ENCODE results near the gene GNAZ. TPM values are rescaled to one million over a fixed set of nuclear protein-coding genes. Genes with fewer than 3 reads are reported as not detected.

GNAZ gene
- total RNA-seq, 1 experiment from 2014 or later: 5.0 TPM

DNA sequence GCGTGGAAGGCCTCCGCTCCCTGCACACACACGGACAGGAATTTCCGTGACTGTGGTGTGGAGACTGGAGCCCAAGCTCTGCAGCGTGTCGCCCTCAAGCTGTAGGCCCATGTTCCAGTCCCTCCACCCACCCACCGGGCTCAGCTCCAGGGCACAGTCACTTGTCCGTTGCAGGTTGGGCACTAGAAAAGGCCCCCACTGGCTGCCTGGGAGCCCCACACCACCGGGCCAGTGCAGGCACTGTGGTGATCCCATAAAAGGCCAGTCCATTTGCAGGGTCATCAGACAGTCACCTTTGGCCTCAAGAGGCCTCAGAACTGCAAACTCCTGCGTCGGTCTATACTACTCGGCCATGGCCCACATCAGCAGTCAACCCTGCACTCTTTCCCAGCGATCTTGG is 91.3 kb downstream of the GNAZ start:
- Histone ChIP-seq H3K4me1 (ENCODE audit: insufficient read depth, low read length) (no peaks in the 10 kb centered on the region), H3K23me2 (ENCODE audit: insufficient read length, low read depth, low read length, poor library complexity, severe bottlenecking) (no peaks in the 10 kb centered on the region), H3T11ph (ENCODE audit: low read length) (no peak overlapping the region), H4K5ac (ENCODE audit: insufficient read length, low read depth, low read length) (no peak overlapping the region), H3K79me2 (ENCODE audit: insufficient read depth, low read length) (no peaks in the 10 kb centered on the region), H2AK5ac (ENCODE audit: insufficient read length, low read length) (no peak overlapping the region), H4K91ac (ENCODE audit: insufficient read length, low read depth, low read length) (no peak overlapping the region), H2BK20ac (ENCODE audit: low read depth, low read length, poor library complexity, severe bottlenecking) (no peak overlapping the region), H3K9ac (ENCODE audit: extremely low read depth, insufficient read length, low read length) (no peak overlapping the region), H3K18ac (ENCODE audit: insufficient read length, low read depth, low read length) (no peak overlapping the region), H2BK15ac (ENCODE audit: low read depth, low read length) (no peak overlapping the region), H2BK5ac (ENCODE audit: insufficient read length, low read length) (no peak overlapping the region), H2BK12ac (ENCODE audit: insufficient read length, low read depth, low read length) (no peak overlapping the region), H4K8ac (replicated peaks; ENCODE audit: insufficient read length, low read depth, low read length) (no peak overlapping the region), H4K20me1 (ENCODE audit: control insufficient read depth, insufficient read depth, insufficient read length) (no peaks in the 10 kb centered on the region), H3K14ac (ENCODE audit: insufficient read depth, low read length) (no peak overlapping the region; the same call in 1 of the 2 replicates), H3K27ac (ENCODE audit: insufficient read length, low read depth, low read length) (no peak overlapping the region), H2BK120ac (ENCODE audit: low read depth, low read length, poor library complexity, severe bottlenecking) (no peak overlapping the region), H3K4me2 (ENCODE audit: insufficient read depth, insufficient read length, low read length) (no peak overlapping the region), H3K27me3 (ENCODE audit: insufficient read depth, low read length) (no peaks in the 10 kb centered on the region), H3K79me1 (ENCODE audit: insufficient read depth, low read depth, low read length, poor library complexity, severe bottlenecking) (no peaks in the 10 kb centered on the region), H3K9me3 (ENCODE audit: control insufficient read depth, low read depth, low read length) (no peaks in the 10 kb centered on the region), H2AFZ (ENCODE audit: low read length) (no peak overlapping the region), H3K23ac (ENCODE audit: insufficient read length, low read depth, low read length) (no peak overlapping the region), H3K4ac (ENCODE audit: low read depth, low read length) (no peak overlapping the region), H3K56ac (ENCODE audit: insufficient read length, low read depth, low read length) (no peak overlapping the region)
- Mint-ChIP-seq H3K4me3 (no peak overlapping the region), H3K27me3 (ENCODE audit: low read depth) (peaks cover 11% of the 10 kb centered on the region), H3K4me1 (peaks cover 8 to 26% of the 10 kb centered on the region in 2 experiments), H3K27ac (peak overlapping the region in 1 of 3 experiments; percentile 62; a peak in 1 of 7 replicates), H3K9me3 (no peaks in the 10 kb centered on the region), H3K36me3 (ENCODE audit: insufficient read depth in 1 of 3, low read depth in 3 of 3) (no peaks in the 10 kb centered on the region; a peak in 1 of 7 replicates)
- TF ChIP-seq, protein P1, sequence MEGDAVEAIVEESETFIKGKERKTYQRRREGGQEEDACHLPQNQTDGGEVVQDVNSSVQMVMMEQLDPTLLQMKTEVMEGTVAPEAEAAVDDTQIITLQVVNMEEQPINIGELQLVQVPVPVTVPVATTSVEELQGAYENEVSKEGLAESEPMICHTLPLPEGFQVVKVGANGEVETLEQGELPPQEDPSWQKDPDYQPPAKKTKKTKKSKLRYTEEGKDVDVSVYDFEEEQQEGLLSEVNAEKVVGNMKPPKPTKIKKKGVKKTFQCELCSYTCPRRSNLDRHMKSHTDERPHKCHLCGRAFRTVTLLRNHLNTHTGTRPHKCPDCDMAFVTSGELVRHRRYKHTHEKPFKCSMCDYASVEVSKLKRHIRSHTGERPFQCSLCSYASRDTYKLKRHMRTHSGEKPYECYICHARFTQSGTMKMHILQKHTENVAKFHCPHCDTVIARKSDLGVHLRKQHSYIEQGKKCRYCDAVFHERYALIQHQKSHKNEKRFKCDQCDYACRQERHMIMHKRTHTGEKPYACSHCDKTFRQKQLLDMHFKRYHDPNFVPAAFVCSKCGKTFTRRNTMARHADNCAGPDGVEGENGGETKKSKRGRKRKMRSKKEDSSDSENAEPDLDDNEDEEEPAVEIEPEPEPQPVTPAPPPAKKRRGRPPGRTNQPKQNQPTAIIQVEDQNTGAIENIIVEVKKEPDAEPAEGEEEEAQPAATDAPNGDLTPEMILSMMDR (conservative IDR thresholded peaks at IDR 0.05): no peak
- no CpG with 5 or more reads among the region's 13 CpGs for WGBS (ENCODE audit: extremely low coverage, insufficient read length, low lambda C conversion rate)
- DNase-seq: no peak
